Measurements from ENCODE around the gene LONRF3. TPM values are rescaled to one million over a fixed set of nuclear protein-coding genes. Genes with fewer than 3 reads are reported as not detected.
A peak's percentile ranks its signal among the peaks of the same experiment; 100 is the strongest.

Gene LONRF3
- total RNA-seq, 1 donor from 2014 or later: 0.79 TPM

DNA sequence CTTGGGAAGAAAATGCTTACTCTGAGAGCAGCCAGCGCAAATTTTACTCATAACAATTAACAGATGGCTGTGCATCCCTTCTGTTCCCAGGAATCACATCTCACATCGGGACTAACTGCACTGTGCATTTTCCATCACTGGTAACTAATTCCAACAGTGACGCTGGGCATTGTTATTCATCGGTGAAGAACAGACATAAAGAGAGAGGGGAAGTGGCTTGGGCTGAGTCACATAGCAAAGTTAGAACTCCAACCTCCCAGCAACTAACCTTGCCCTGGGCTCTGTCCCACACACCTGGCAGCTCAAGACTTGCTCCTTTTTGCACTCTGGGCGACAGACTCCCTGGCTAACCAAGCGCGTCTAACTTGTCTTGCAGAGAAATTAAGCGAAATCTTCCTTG lies 6.4 kb upstream of the LONRF3 start:
- TF ChIP-seq, protein P1, sequence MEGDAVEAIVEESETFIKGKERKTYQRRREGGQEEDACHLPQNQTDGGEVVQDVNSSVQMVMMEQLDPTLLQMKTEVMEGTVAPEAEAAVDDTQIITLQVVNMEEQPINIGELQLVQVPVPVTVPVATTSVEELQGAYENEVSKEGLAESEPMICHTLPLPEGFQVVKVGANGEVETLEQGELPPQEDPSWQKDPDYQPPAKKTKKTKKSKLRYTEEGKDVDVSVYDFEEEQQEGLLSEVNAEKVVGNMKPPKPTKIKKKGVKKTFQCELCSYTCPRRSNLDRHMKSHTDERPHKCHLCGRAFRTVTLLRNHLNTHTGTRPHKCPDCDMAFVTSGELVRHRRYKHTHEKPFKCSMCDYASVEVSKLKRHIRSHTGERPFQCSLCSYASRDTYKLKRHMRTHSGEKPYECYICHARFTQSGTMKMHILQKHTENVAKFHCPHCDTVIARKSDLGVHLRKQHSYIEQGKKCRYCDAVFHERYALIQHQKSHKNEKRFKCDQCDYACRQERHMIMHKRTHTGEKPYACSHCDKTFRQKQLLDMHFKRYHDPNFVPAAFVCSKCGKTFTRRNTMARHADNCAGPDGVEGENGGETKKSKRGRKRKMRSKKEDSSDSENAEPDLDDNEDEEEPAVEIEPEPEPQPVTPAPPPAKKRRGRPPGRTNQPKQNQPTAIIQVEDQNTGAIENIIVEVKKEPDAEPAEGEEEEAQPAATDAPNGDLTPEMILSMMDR (IDR thresholded peaks at IDR 0.05; ENCODE audit: insufficient read depth, low read length, severe bottlenecking): no peak
- DNase-seq (ENCODE audit: low read depth) (peak; percentile 40), FAIRE-seq (no peak)
- no peak overlapping the region for H3K4me3 ChIP-seq (ENCODE audit: low read depth, low read length)
- no peaks in the 10 kb centered on the region for H3K36me3 ChIP-seq (ENCODE audit: control insufficient read depth, insufficient read depth, low read length)
- H3K27me3 ChIP-seq (ENCODE audit: control insufficient read depth, insufficient read depth, low read length): peaks cover 2% of the 10 kb centered on the region

DNA sequence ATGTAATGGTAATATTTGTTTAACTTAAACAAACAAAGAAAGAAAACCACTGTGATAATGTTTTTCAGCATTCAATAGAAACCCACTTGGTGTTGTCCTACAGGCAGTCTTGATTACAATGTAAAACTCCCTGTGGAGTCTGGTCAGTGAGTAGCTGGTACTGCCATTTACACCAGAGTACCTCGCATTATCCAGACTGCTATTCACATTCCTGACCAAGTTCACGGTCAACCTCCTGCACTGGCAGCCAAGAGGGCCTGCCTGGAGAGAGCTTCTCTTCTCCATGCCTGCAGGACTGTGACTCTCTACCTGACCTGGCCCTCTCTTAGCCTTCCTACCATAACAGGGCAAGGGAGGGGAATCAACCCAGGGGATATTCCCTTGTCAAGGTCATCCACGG lies 2.9 kb upstream of the LONRF3 start:
- Histone ChIP-seq H3K27me3 (ENCODE audit: control insufficient read depth, insufficient read depth, low read length) (peaks cover 12% of the 10 kb centered on the region), H3K36me3 (ENCODE audit: control insufficient read depth, insufficient read depth, low read length) (no peaks in the 10 kb centered on the region), H3K4me3 (ENCODE audit: low read depth, low read length) (no peak overlapping the region)
- DNase-seq (ENCODE audit: low read depth) (no peak), FAIRE-seq (no peak)
- TF ChIP-seq, protein P1 (IDR thresholded peaks at IDR 0.05; ENCODE audit: insufficient read depth, low read length, severe bottlenecking): no peak

DNA sequence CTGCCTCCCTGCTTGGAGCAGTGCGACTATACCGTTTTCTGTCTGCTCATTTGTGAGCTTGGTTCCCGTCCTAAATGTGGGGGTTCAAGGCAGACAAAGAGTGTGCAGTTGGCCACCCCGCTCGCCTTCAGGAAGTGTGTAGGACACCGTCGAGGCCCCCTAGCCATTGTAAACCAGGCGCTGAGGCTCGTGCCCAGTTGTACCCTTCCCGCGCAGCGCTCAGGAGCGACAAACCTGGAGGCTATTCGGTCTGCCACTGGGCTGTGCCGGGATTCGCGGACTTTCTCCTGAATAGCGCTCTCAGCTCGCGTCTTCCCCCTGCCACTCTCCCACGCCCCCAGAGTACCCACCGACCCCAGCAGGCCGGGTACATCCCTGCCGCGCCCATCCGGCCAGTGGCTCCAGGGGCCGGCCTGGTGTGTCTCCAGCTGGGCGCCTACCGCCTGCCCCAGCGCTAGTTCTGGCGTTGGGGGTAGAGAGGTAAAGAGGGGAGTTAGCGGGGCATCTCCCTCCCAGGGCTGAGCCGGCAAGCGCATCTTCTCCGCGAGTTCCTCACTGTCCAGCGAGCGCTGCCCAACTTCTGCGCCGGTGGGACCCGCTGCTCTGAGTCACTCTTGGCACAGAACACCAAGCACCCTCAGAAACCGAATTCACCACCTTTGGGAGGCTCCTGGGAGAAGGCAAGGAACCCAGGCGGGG lies 880 bp upstream of the LONRF3 start:
- no peak overlapping the region for H3K4me3 ChIP-seq (ENCODE audit: low read depth, low read length)
- DNase-seq (ENCODE audit: low read depth): no peak

DNA sequence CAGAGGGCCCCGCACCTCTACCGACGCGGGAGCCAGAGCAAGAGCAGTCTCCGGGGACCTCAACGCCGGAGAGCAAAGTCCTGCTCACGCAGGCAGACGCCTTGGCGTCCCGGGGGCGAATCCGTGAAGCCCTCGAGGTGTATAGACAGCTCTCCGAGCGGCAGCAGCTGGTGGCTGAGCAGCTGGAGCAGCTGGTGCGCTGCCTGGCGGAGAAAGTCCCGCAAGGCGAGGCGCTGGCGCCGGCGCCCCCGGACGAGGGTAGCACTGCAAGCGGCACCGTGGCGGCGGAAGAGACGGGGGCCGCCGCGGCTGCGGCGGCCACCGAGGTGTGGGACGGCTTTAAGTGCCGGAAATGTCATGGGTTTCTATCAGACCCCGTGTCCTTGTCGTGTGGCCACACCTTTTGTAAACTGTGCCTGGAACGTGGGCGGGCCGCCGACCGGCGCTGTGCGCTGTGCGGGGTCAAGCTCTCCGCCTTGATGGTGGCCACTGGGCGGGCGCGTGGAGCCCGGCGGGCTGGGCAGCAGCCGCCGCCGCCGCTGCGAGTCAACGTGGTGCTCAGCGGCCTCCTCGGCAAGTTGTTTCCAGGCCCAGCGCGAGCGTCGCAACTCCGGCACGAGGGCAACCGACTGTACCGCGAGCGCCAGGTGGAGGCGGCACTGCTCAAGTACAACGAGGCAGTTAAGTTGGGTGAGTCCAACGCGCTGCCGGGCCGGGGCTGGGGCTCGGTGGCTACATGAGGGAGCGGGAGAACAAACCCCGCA lies 672 bp downstream of the LONRF3 start:
- peak overlapping the region; percentile 12 for H3K4me3 ChIP-seq (ENCODE audit: low read depth, low read length)
- DNase-seq (ENCODE audit: low read depth) (no peak), FAIRE-seq (no peak)
- H3K27me3 ChIP-seq (ENCODE audit: control insufficient read depth, insufficient read depth, low read length): peaks cover 12% of the 10 kb centered on the region
- H3K36me3 ChIP-seq (ENCODE audit: control insufficient read depth, insufficient read depth, low read length): no peaks in the 10 kb centered on the region
- TF ChIP-seq, protein P1 (IDR thresholded peaks at IDR 0.05; ENCODE audit: insufficient read depth, low read length, severe bottlenecking): no peak

More for the DNA sequence above, 880 bp upstream of the LONRF3 start:
- FAIRE-seq: no peak
- Histone ChIP-seq H3K36me3 (ENCODE audit: control insufficient read depth, insufficient read depth, low read length) (no peaks in the 10 kb centered on the region), H3K27me3 (ENCODE audit: control insufficient read depth, insufficient read depth, low read length) (peaks cover 12% of the 10 kb centered on the region)
- TF ChIP-seq, protein P1 (IDR thresholded peaks at IDR 0.05; ENCODE audit: insufficient read depth, low read length, severe bottlenecking): no peak

DNA sequence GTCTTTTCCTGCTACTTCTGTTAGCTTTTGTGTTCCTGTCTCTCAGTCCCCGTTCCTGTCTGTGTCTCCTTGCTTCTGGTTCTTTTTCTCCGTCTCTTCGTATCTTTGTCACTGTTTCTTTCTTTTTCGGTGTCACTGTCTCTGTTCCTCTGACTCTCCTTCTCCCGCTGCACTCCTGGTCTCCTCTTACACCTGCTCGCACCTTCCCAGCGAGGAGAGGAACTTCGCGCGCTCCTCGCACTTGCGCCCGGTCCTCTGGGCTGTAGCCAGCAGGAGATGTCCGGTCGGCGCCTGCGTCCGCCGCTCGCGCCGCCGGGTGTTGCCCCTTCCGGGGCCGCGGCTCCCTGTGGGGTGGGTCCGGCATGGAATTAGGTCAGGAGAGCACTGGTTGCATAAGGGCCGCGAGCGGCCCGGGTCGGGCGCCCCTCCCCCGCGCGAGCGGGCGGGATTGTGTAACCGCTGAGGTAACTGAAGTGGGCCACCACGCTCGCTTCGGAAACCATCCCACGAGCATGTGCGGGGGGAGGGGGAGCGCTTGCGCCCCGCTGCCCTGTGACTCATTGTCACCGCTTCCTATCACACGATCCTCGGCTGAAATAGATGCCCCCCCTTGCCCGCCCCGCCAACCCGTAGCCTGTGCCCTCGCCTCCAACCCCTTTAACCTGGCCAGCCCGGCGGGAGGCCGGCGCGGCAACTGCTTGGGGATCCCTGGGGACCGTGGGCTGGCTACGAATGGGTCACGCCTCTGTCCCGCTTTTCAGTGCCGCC lies 1.6 kb downstream of the LONRF3 start:
- TF ChIP-seq, protein P1 (IDR thresholded peaks at IDR 0.05; ENCODE audit: insufficient read depth, low read length, severe bottlenecking): no peak
- Histone ChIP-seq H3K36me3 (ENCODE audit: control insufficient read depth, insufficient read depth, low read length) (no peaks in the 10 kb centered on the region), H3K27me3 (ENCODE audit: control insufficient read depth, insufficient read depth, low read length) (peaks cover 12% of the 10 kb centered on the region), H3K4me3 (ENCODE audit: low read depth, low read length) (peak overlapping the region; percentile 29)
- DNase-seq (ENCODE audit: low read depth) (no peak), FAIRE-seq (no peak)

Measured in bronchial epithelial cell (primary cell).